8988T (cell line): ENCODE data around the gene SLC38A7.
"Not testable (repeated sequence)": the region's sequence is repeated elsewhere in the genome, so short reads cannot be mapped to it uniquely, and the experiment has no call there.

Experiments used
- DNase-seq: peaks from one replicate; pipeline ENCODE4 v3.0.0; 2011

SLC38A7 gene

GRCh38 chr16:58678269-58678668, 6.3 kb downstream of the SLC38A7 start:
- DNase-seq = no peak

GRCh38 chr16:58670946-58671583, 13.5 kb downstream of the SLC38A7 start:
- DNase-seq = no peak

- DNase-seq = no peak
These were observed 14.4 kb downstream of the SLC38A7 start for GRCh38 chr16:58670177-58670576.

GRCh38 chr16:58665200-58665599, 19.4 kb downstream of the SLC38A7 start:
- no peak for DNase-seq

GRCh38 chr16:58661199-58661830, 23.3 kb downstream of the SLC38A7 start:
- peak; percentile 92 for DNase-seq

- not testable (repeated sequence) for DNase-seq
These were observed 24.7 kb downstream of the SLC38A7 start for GRCh38 chr16:58659911-58660310.

GRCh38 chr16:58658796-58659211, 25.8 kb downstream of the SLC38A7 start:
- DNase-seq = no peak

GRCh38 chr16:58656899-58657298, 27.7 kb downstream of the SLC38A7 start:
- DNase-seq = no peak

GRCh38 chr16:58655215-58655596, 29.4 kb downstream of the SLC38A7 start:
- no peak for DNase-seq

GRCh38 chr16:58654560-58655214, 29.9 kb downstream of the SLC38A7 start:
- DNase-seq = no peak

- DNase-seq = no peak
These were observed 31.8 kb downstream of the SLC38A7 start for GRCh38 chr16:58652741-58653140.

GRCh38 chr16:58651965-58652348, 32.6 kb downstream of the SLC38A7 start:
- no peak for DNase-seq

- no peak for DNase-seq
These were observed 34.9 kb downstream of the SLC38A7 start for GRCh38 chr16:58649707-58650106.

GRCh38 chr16:58647107-58647506, 37.5 kb downstream of the SLC38A7 start:
- no peak for DNase-seq

GRCh38 chr16:58644765-58645487, 39.6 kb downstream of the SLC38A7 start:
- no peak for DNase-seq

GRCh38 chr16:58644108-58644507, 40.5 kb downstream of the SLC38A7 start:
- DNase-seq = no peak

- DNase-seq = no peak
These were observed 43.6 kb downstream of the SLC38A7 start for GRCh38 chr16:58640949-58641348.

- no peak for DNase-seq
These were observed 44.7 kb downstream of the SLC38A7 start for GRCh38 chr16:58639836-58640235.

GRCh38 chr16:58639230-58639629, 45.3 kb downstream of the SLC38A7 start:
- DNase-seq = no peak

- DNase-seq = peak; percentile 54
These were observed 46.2 kb downstream of the SLC38A7 start for GRCh38 chr16:58638148-58639036.

GRCh38 chr16:58637021-58637420, 47.5 kb downstream of the SLC38A7 start:
- DNase-seq = not testable (repeated sequence)

GRCh38 chr16:58636466-58636865, 48.1 kb downstream of the SLC38A7 start:
- DNase-seq = no peak

GRCh38 chr16:58635502-58635901, 49.1 kb downstream of the SLC38A7 start:
- DNase-seq = no peak
